ENCODE data around the gene CCR3.

CCR3 gene

GRCh38 chr3:46299608-46300460 is 57.6 kb downstream of the CCR3 start:
- DNase-seq: no peak

- DNase-seq: no peak
Measured at GRCh38 chr3:46300461-46300789, 58.2 kb downstream of the CCR3 start.

GRCh38 chr3:46301122-46301835 is 59.0 kb downstream of the CCR3 start:
- DNase-seq: no peak

GRCh38 chr3:46303240-46303639 is 61.0 kb downstream of the CCR3 start:
- no peak for DNase-seq

- no peak for DNase-seq
Measured at GRCh38 chr3:46304739-46305138, 62.5 kb downstream of the CCR3 start.

- DNase-seq: peak; percentile 50
Measured at GRCh38 chr3:46312991-46313390, 70.7 kb downstream of the CCR3 start.

GRCh38 chr3:46314517-46314916 is 72.3 kb downstream of the CCR3 start:
- no peak for DNase-seq

- no peak for DNase-seq
Measured at GRCh38 chr3:46316206-46316605, 73.9 kb downstream of the CCR3 start.

All from GF-D8 (cell line).